Measurements from ENCODE around the gene PID1.
"Not testable (repeated sequence)": the region's sequence is repeated elsewhere in the genome, so short reads cannot be mapped to it uniquely, and the experiment has no call there.

PID1 gene

GRCh38 chr2:229085439-229085838 lies 185.6 kb downstream of the PID1 start:
- H3K4me3 Mint-ChIP-seq, result no peak overlapping the region
- H3K27me3 Mint-ChIP-seq, result no peaks in the 10 kb centered on the region
- no peak overlapping the region for H3K27ac Mint-ChIP-seq
- H3K36me3 Mint-ChIP-seq, result no peaks in the 10 kb centered on the region
- H3K4me1 Mint-ChIP-seq (ENCODE audit: low read depth), result no peaks in the 10 kb centered on the region
- H3K9me3 Mint-ChIP-seq (ENCODE audit: low read depth), result peaks cover 3% of the 10 kb centered on the region

- H3K4me3 Mint-ChIP-seq, result no peak overlapping the region
- no peaks in the 10 kb centered on the region for H3K4me1 Mint-ChIP-seq (ENCODE audit: low read depth)
- H3K27ac Mint-ChIP-seq, result no peak overlapping the region
- H3K9me3 Mint-ChIP-seq (ENCODE audit: low read depth), result no peaks in the 10 kb centered on the region
- no peaks in the 10 kb centered on the region for H3K27me3 Mint-ChIP-seq
- no peaks in the 10 kb centered on the region for H3K36me3 Mint-ChIP-seq
These were observed 186.6 kb downstream of the PID1 start for GRCh38 chr2:229084447-229084846.

- H3K27ac Mint-ChIP-seq, result no peak overlapping the region
- no peak overlapping the region for H3K4me3 Mint-ChIP-seq
- H3K36me3 Mint-ChIP-seq, result no peaks in the 10 kb centered on the region
- no peaks in the 10 kb centered on the region for H3K4me1 Mint-ChIP-seq (ENCODE audit: low read depth)
- peaks cover under 1% of the 10 kb centered on the region for H3K9me3 Mint-ChIP-seq (ENCODE audit: low read depth)
- no peaks in the 10 kb centered on the region for H3K27me3 Mint-ChIP-seq
These were observed 187.3 kb downstream of the PID1 start for GRCh38 chr2:229083606-229084340.

- H3K4me3 Mint-ChIP-seq, result no peak overlapping the region
- peaks cover 4% of the 10 kb centered on the region for H3K9me3 Mint-ChIP-seq (ENCODE audit: low read depth)
- no peak overlapping the region for H3K27ac Mint-ChIP-seq
- H3K4me1 Mint-ChIP-seq (ENCODE audit: low read depth), result no peaks in the 10 kb centered on the region
- H3K36me3 Mint-ChIP-seq, result no peaks in the 10 kb centered on the region
- no peaks in the 10 kb centered on the region for H3K27me3 Mint-ChIP-seq
These were observed 189.7 kb downstream of the PID1 start for GRCh38 chr2:229081411-229081810.

GRCh38 chr2:229080172-229080571 lies 190.9 kb downstream of the PID1 start:
- no peak overlapping the region for H3K27ac Mint-ChIP-seq
- no peaks in the 10 kb centered on the region for H3K27me3 Mint-ChIP-seq
- no peaks in the 10 kb centered on the region for H3K36me3 Mint-ChIP-seq
- H3K9me3 Mint-ChIP-seq (ENCODE audit: low read depth), result peaks cover 16% of the 10 kb centered on the region
- H3K4me3 Mint-ChIP-seq, result no peak overlapping the region
- no peaks in the 10 kb centered on the region for H3K4me1 Mint-ChIP-seq (ENCODE audit: low read depth)

GRCh38 chr2:229076886-229077285 lies 194.2 kb downstream of the PID1 start:
- H3K36me3 Mint-ChIP-seq; H3K4me1 Mint-ChIP-seq (ENCODE audit: low read depth); H3K27me3 Mint-ChIP-seq; H3K4me3 Mint-ChIP-seq; H3K27ac Mint-ChIP-seq: not testable (repeated sequence)
- peaks cover 19% of the 10 kb centered on the region for H3K9me3 Mint-ChIP-seq (ENCODE audit: low read depth)

- peaks cover 19% of the 10 kb centered on the region for H3K9me3 Mint-ChIP-seq (ENCODE audit: low read depth)
- H3K27me3 Mint-ChIP-seq, result no peaks in the 10 kb centered on the region
- H3K36me3 Mint-ChIP-seq, result no peaks in the 10 kb centered on the region
- no peaks in the 10 kb centered on the region for H3K4me1 Mint-ChIP-seq (ENCODE audit: low read depth)
- H3K27ac Mint-ChIP-seq, result no peak overlapping the region
- H3K4me3 Mint-ChIP-seq, result no peak overlapping the region
These were observed 197.2 kb downstream of the PID1 start for GRCh38 chr2:229073935-229074334.

GRCh38 chr2:229071292-229071976 lies 199.7 kb downstream of the PID1 start:
- Mint-ChIP-seq H3K27me3 (no peaks in the 10 kb centered on the region), H3K4me3 (no peak overlapping the region), H3K9me3 (ENCODE audit: low read depth) (peaks cover 16% of the 10 kb centered on the region), H3K36me3 (no peaks in the 10 kb centered on the region), H3K27ac (no peak overlapping the region), H3K4me1 (ENCODE audit: low read depth) (no peaks in the 10 kb centered on the region)

- H3K9me3 Mint-ChIP-seq (ENCODE audit: low read depth), result peaks cover 17% of the 10 kb centered on the region
- no peak overlapping the region for H3K27ac Mint-ChIP-seq
- H3K36me3 Mint-ChIP-seq, result no peaks in the 10 kb centered on the region
- H3K27me3 Mint-ChIP-seq, result no peaks in the 10 kb centered on the region
- no peaks in the 10 kb centered on the region for H3K4me1 Mint-ChIP-seq (ENCODE audit: low read depth)
- no peak overlapping the region for H3K4me3 Mint-ChIP-seq
These were observed 204.9 kb downstream of the PID1 start for GRCh38 chr2:229066121-229066715.

GRCh38 chr2:229064749-229065148 lies 206.3 kb downstream of the PID1 start:
- H3K36me3 Mint-ChIP-seq, result no peaks in the 10 kb centered on the region
- no peak overlapping the region for H3K4me3 Mint-ChIP-seq
- no peak overlapping the region for H3K27ac Mint-ChIP-seq
- H3K4me1 Mint-ChIP-seq (ENCODE audit: low read depth), result no peaks in the 10 kb centered on the region
- no peaks in the 10 kb centered on the region for H3K27me3 Mint-ChIP-seq
- H3K9me3 Mint-ChIP-seq (ENCODE audit: low read depth), result peaks cover 21% of the 10 kb centered on the region

GRCh38 chr2:229060147-229060546 lies 210.9 kb downstream of the PID1 start:
- no peaks in the 10 kb centered on the region for H3K27me3 Mint-ChIP-seq
- H3K9me3 Mint-ChIP-seq (ENCODE audit: low read depth), result peaks cover 21% of the 10 kb centered on the region
- H3K4me3 Mint-ChIP-seq, result no peak overlapping the region
- no peaks in the 10 kb centered on the region for H3K4me1 Mint-ChIP-seq (ENCODE audit: low read depth)
- H3K36me3 Mint-ChIP-seq, result no peaks in the 10 kb centered on the region
- H3K27ac Mint-ChIP-seq, result no peak overlapping the region

GRCh38 chr2:229059331-229060033 lies 211.6 kb downstream of the PID1 start:
- Mint-ChIP-seq H3K36me3 (no peaks in the 10 kb centered on the region), H3K4me3 (no peak overlapping the region), H3K27me3 (no peaks in the 10 kb centered on the region), H3K27ac (no peak overlapping the region), H3K9me3 (ENCODE audit: low read depth) (peaks cover 21% of the 10 kb centered on the region), H3K4me1 (ENCODE audit: low read depth) (no peaks in the 10 kb centered on the region)

GRCh38 chr2:229057976-229058553 lies 213.0 kb downstream of the PID1 start:
- peaks cover 23% of the 10 kb centered on the region for H3K9me3 Mint-ChIP-seq (ENCODE audit: low read depth)
- no peaks in the 10 kb centered on the region for H3K4me1 Mint-ChIP-seq (ENCODE audit: low read depth)
- H3K4me3 Mint-ChIP-seq, result no peak overlapping the region

GRCh38 chr2:229054311-229054710 lies 216.8 kb downstream of the PID1 start:
- Mint-ChIP-seq H3K9me3 (ENCODE audit: low read depth) (peaks cover 15% of the 10 kb centered on the region), H3K4me1 (ENCODE audit: low read depth) (no peaks in the 10 kb centered on the region), H3K36me3 (no peaks in the 10 kb centered on the region), H3K4me3 (no peak overlapping the region), H3K27me3 (no peaks in the 10 kb centered on the region), H3K27ac (no peak overlapping the region)

More at GRCh38 chr2:229057976-229058553, 213.0 kb downstream of the PID1 start:
- H3K27me3 Mint-ChIP-seq, result no peaks in the 10 kb centered on the region
- H3K36me3 Mint-ChIP-seq, result no peaks in the 10 kb centered on the region
- H3K27ac Mint-ChIP-seq, result no peak overlapping the region

GRCh38 chr2:229051798-229052197 lies 219.3 kb downstream of the PID1 start:
- no peak overlapping the region for H3K4me3 Mint-ChIP-seq
- H3K9me3 Mint-ChIP-seq (ENCODE audit: low read depth), result peaks cover 15% of the 10 kb centered on the region
- no peaks in the 10 kb centered on the region for H3K27me3 Mint-ChIP-seq
- no peaks in the 10 kb centered on the region for H3K36me3 Mint-ChIP-seq
- H3K27ac Mint-ChIP-seq, result no peak overlapping the region
- H3K4me1 Mint-ChIP-seq (ENCODE audit: low read depth), result no peaks in the 10 kb centered on the region

All from activated naive CD8-positive, alpha-beta T cell (primary cell).